ENCODE measurements around the gene ALG9.
"Not testable (repeated sequence)": the region's sequence is repeated elsewhere in the genome, so short reads cannot be mapped to it uniquely, and the experiment has no call there.

Gene ALG9

DNA sequence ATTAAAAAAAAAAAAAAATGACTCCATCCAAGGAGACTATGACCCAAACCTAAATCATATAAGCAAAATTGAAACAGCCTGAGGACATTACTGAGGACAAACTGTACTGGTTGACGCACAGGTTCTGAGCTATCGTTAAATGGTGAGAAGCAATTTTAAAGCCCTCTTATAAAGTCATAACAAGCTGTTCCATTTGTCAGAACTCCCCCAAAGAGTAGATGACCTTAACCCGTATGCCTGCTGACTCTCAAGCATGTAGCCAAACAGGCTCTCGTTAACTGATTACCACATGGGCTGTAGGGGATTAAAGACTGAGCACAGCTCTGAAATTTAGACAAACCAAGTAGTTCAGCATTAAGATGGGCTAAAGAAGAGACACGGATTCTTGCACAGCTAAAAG, 38.0 kb upstream of the ALG9 start:
- no peak overlapping the region for H3K4me3 Mint-ChIP-seq
- CTCF ChIA-PET: no interaction called here

DNA sequence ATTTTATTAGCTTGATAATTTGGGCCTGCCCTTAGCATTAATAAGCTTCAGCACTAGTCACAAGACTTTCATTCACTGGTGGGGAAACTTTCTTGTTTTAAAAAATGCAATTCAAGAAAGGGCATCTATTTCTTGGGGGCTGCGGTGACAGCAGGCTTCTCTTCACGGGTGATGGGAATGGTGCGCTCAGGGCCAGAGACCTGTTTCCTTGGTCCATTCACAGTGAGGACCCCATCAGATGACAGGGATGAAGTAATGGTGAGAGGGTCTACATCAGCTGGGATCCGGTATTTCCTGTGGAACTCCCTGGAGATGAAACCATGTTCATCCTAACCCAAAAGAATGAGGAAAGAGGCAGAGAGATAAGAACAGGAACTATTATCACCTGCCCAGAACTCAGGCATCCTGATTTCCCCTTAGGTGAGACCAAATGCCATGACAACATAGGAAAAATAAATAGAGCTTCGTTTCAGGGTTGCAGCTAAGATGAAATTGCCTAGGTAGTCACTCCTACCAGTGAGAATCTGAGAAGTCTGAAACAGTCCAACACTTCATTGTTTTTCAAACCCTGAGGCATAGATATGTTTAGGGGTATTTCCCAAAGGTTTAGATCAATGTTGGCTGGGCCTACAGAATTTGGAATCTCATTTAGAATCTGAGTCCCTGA, 37.4 kb upstream of the ALG9 start:
- H3K4me3 Mint-ChIP-seq: no peak overlapping the region
- CTCF ChIA-PET: interaction anchor here (1.3 kb wide), 1 partner anchor 18 kb away, joined by 4 read pairs; no protein-coding TSS in a partner anchor
- peaks cover 57% of the 10 kb centered on the region for H3K27me3 Mint-ChIP-seq
- H3K27ac Mint-ChIP-seq: no peak overlapping the region
- H3K4me1 Mint-ChIP-seq: no peaks in the 10 kb centered on the region
- DNase-seq: no peak
- H3K9me3 Mint-ChIP-seq: no peaks in the 10 kb centered on the region
- no peaks in the 10 kb centered on the region for H3K36me3 Mint-ChIP-seq

More for the DNA sequence above, 38.0 kb upstream of the ALG9 start:
- Mint-ChIP-seq H3K9me3 (no peaks in the 10 kb centered on the region), H3K27ac (no peak overlapping the region), H3K4me1 (no peaks in the 10 kb centered on the region), H3K36me3 (no peaks in the 10 kb centered on the region), H3K27me3 (peaks cover 63% of the 10 kb centered on the region)
- no peak for DNase-seq

GRCh38 chr11:111906680-111907079, 35.3 kb upstream of the ALG9 start:
- Mint-ChIP-seq H3K4me1 (no peaks in the 10 kb centered on the region), H3K27me3 (peaks cover 36% of the 10 kb centered on the region), H3K4me3 (no peak overlapping the region), H3K27ac (no peak overlapping the region), H3K36me3 (no peaks in the 10 kb centered on the region), H3K9me3 (no peaks in the 10 kb centered on the region)
- CTCF ChIA-PET: no interaction called here
- DNase-seq: no peak

GRCh38 chr11:111905411-111905810, 34.0 kb upstream of the ALG9 start:
- H3K27ac Mint-ChIP-seq: no peak overlapping the region
- no peak overlapping the region for H3K4me3 Mint-ChIP-seq
- CTCF ChIA-PET: no interaction called here
- H3K4me1 Mint-ChIP-seq: no peaks in the 10 kb centered on the region
- DNase-seq: no peak
- no peaks in the 10 kb centered on the region for H3K9me3 Mint-ChIP-seq
- peaks cover 23% of the 10 kb centered on the region for H3K27me3 Mint-ChIP-seq
- H3K36me3 Mint-ChIP-seq: no peaks in the 10 kb centered on the region

GRCh38 chr11:111886844-111887243, 15.5 kb upstream of the ALG9 start:
- Mint-ChIP-seq H3K27me3 (no peaks in the 10 kb centered on the region), H3K4me1 (no peaks in the 10 kb centered on the region), H3K27ac (no peak overlapping the region), H3K4me3 (no peak overlapping the region), H3K36me3 (no peaks in the 10 kb centered on the region), H3K9me3 (no peaks in the 10 kb centered on the region)
- no peak for DNase-seq
- CTCF ChIA-PET: no interaction called here

DNA sequence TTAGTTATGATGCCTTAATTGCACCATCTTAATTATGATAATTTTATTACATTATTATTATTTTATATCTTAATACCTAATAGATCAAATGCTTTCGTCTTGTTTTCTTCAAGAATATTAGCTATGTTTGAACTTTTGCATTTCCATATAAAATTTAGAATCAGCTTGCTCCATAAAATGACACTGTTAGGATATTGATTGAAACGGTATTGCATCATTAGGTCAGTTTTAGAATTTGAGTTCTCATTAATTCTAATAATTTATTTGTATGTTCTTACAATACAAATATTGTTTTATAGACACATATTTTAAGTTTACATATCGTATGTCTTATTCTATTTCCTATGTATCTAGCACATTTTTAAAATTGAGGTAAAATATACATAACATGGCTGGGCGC, 14.7 kb upstream of the ALG9 start:
- no peaks in the 10 kb centered on the region for H3K9me3 Mint-ChIP-seq
- CTCF ChIA-PET: interaction anchor here (1.0 kb wide), 1 partner anchor 95 kb away, joined by 3 read pairs; no protein-coding TSS in a partner anchor
- H3K27me3 Mint-ChIP-seq: no peaks in the 10 kb centered on the region
- no peak overlapping the region for H3K4me3 Mint-ChIP-seq
- DNase-seq: no peak
- no peak overlapping the region for H3K27ac Mint-ChIP-seq
- no peaks in the 10 kb centered on the region for H3K36me3 Mint-ChIP-seq
- peaks cover 3% of the 10 kb centered on the region for H3K4me1 Mint-ChIP-seq

DNA sequence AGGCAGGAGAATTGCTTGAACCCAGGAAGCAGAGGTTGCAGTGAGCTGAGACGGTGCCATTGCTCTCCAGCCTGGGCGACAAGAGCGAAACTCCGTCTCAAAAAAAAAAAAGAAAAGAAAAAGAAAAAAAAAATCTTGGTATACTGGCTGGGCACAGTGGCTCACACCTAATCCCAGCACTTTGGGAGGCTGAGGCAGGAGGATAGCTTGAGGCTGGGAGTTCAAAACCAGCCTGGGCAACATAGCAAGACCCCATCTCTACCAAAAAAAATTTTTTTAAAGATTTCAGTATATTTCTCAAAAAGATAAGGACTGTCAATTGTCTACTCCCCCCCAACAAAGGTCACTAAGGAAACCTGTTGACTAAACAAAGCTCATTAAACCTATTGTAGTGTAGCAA, 13.7 kb upstream of the ALG9 start:
- not testable (repeated sequence) for H3K4me3 Mint-ChIP-seq, H3K27me3 Mint-ChIP-seq, H3K9me3 Mint-ChIP-seq, H3K27ac Mint-ChIP-seq, H3K36me3 Mint-ChIP-seq, DNase-seq
- CTCF ChIA-PET: interaction anchor here (1.0 kb wide), 1 partner anchor 96 kb away, joined by 3 read pairs; no protein-coding TSS in a partner anchor
- peaks cover 11% of the 10 kb centered on the region for H3K4me1 Mint-ChIP-seq

GRCh38 chr11:111882202-111882601, 10.8 kb upstream of the ALG9 start:
- H3K4me3 Mint-ChIP-seq: no peak overlapping the region
- CTCF ChIA-PET: interaction anchor here (0.7 to 3.4 kb wide), 2 partner anchors 9 to 11 kb away, joined by 3 to 18 read pairs; partner anchors contain the start of gene ALG9
- H3K27me3 Mint-ChIP-seq: no peaks in the 10 kb centered on the region
- no peak overlapping the region for H3K27ac Mint-ChIP-seq
- DNase-seq: no peak
- H3K4me1 Mint-ChIP-seq: peaks cover 24% of the 10 kb centered on the region
- H3K9me3 Mint-ChIP-seq: no peaks in the 10 kb centered on the region
- H3K36me3 Mint-ChIP-seq: peaks cover 5% of the 10 kb centered on the region

DNA sequence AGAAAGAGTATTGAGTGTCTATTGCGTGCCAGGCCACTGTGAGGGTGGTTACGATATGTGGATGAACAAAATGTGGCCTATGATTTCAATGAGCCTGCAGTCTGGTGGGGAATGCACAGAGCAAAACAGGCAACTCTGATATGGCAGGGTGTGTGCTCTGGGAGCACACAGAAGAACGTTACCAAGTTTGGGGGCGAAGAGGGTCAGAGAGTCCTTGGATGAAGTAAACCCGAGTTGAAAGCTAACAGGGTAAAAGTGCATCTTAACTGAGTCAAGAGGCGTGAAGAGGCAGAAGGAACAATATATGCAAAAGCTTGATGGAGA, 8.2 kb upstream of the ALG9 start:
- H3K36me3 Mint-ChIP-seq: peaks cover 10% of the 10 kb centered on the region
- H3K4me1 Mint-ChIP-seq: peaks cover 26% of the 10 kb centered on the region
- no peaks in the 10 kb centered on the region for H3K27me3 Mint-ChIP-seq
- peak overlapping the region; percentile 83 for H3K4me3 Mint-ChIP-seq
- no peaks in the 10 kb centered on the region for H3K9me3 Mint-ChIP-seq
- CTCF ChIA-PET: interaction anchor here (0.7 to 3.4 kb wide), 3 partner anchors 8 to 104 kb away, joined by 3 to 18 read pairs (median 5); partner anchors contain the start of gene ALG9
- DNase-seq: no peak
- H3K27ac Mint-ChIP-seq: peak overlapping the region; percentile 96

- H3K4me1 Mint-ChIP-seq: peaks cover 26% of the 10 kb centered on the region
- H3K36me3 Mint-ChIP-seq: peaks cover 12% of the 10 kb centered on the region
- no peaks in the 10 kb centered on the region for H3K9me3 Mint-ChIP-seq
- DNase-seq: peak; percentile 97
- CTCF ChIA-PET: interaction anchor here (1.1 to 3.4 kb wide), 5 partner anchors 8 to 103 kb away, joined by 4 to 18 read pairs (median 5); partner anchors contain the start of gene ALG9
- no peaks in the 10 kb centered on the region for H3K27me3 Mint-ChIP-seq
- H3K4me3 Mint-ChIP-seq: peak within 1 kb of the TSS; percentile 83
- H3K27ac Mint-ChIP-seq: peak within 1 kb of the TSS; percentile 96
Measured at GRCh38 chr11:111878849-111879636, 7.7 kb upstream of the ALG9 start, which contains the start of the genes CFAP68 and FDXACB1. Gene CFAP68, plus strand, starts transcription at chr11:111879541. Its CDS starts 20 bp downstream, at chr11:111879561. Gene FDXACB1, minus strand, starts transcription at chr11:111879165. Its CDS starts 33 bp downstream, at chr11:111879132.

DNA sequence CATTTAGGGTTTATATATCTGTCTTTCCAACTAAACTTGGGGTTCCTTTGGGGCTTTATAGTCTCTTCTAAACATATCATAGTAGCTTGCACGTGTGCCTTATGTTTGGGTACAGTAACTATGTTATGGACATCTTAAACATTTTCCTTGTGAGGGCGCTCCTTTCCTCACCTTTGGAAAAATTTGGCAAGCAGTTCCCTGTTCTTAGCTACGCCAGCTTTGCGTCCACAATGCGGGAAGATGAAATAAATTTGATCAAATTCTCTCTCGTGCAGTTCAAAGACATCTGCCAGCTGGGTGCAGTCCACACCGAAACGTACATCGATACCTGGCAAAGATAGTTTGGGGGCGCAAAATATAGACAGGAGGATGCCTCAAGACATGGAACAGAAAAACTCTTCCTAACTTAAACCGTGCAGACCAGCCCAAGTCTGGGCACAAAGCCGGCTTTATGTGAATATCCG, 7.0 kb upstream of the ALG9 start:
- Mint-ChIP-seq H3K36me3 (peaks cover 12% of the 10 kb centered on the region), H3K4me1 (peaks cover 26% of the 10 kb centered on the region), H3K4me3 (peak overlapping the region; percentile 83), H3K9me3 (no peaks in the 10 kb centered on the region), H3K27me3 (no peaks in the 10 kb centered on the region), H3K27ac (peak overlapping the region; percentile 96)
- DNase-seq: no peak
- CTCF ChIA-PET: interaction anchor here (0.8 to 3.2 kb wide), 5 partner anchors 54 to 147 kb away, joined by 4 to 16 read pairs (median 4); no protein-coding TSS in a partner anchor

DNA sequence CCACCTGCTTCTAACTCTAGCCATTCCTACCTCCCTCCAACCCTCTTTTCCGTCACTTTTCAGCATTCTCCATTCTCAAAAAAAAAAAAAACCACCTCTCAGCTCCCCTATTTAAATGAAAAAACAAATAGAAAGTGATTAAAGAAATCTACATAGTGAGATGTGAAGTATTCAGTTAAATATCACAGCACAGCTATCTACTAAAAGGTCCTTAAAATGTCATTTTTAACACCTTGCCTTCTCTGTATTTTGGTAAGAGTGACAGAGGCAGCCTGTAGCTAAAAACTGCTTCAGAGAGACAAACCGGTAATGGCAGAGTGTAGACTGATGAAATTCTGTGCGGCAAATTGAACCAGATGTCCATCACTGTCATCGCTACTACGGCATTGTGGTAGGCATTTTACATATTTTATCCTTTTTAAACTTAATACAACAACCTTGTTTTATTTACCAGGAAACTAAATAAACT, 346 bp upstream of the ALG9 start:
- no peak for DNase-seq
- Mint-ChIP-seq H3K27me3 (no peaks in the 10 kb centered on the region), H3K27ac (peak overlapping the region; percentile 92), H3K36me3 (peaks cover 30% of the 10 kb centered on the region), H3K4me3 (peak overlapping the region; percentile 91), H3K4me1 (peaks cover 23% of the 10 kb centered on the region), H3K9me3 (no peaks in the 10 kb centered on the region)
- CTCF ChIA-PET: interaction anchor here (0.6 to 2.7 kb wide), 7 partner anchors 9 to 409 kb away, joined by 3 to 18 read pairs (median 4); partner anchors contain the start of gene CFAP68

DNA sequence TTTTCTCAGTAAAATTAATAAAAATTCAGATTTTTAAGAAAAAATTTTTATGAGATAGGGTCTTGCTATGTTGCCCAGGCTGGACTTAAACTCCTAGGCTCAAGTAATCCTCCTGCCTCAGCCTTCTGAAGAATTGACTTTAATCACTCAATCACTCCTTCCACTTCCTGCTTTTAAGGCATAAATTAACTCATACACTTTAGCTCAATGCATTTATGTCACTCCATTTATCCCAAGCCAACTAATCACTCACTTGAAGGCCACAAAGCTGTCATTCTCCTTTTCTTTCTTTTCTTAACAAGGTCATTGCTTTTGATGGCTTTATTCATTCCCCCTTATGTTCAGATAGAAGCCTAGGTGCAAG, 877 bp downstream of the ALG9 start:
- no peaks in the 10 kb centered on the region for H3K9me3 Mint-ChIP-seq
- peak overlapping the region; percentile 91 for H3K4me3 Mint-ChIP-seq
- peaks cover 36% of the 10 kb centered on the region for H3K36me3 Mint-ChIP-seq
- peak overlapping the region; percentile 92 for H3K27ac Mint-ChIP-seq
- DNase-seq: no peak
- peaks cover 23% of the 10 kb centered on the region for H3K4me1 Mint-ChIP-seq
- H3K27me3 Mint-ChIP-seq: no peaks in the 10 kb centered on the region
- CTCF ChIA-PET: interaction anchor here (0.7 to 2.7 kb wide), 9 partner anchors 11 to 415 kb away, joined by 3 to 18 read pairs (median 4); partner anchors contain the start of gene CFAP68

GRCh38 chr11:111870113-111870512, 1.3 kb downstream of the ALG9 start:
- Mint-ChIP-seq H3K4me3 (peak overlapping the region; percentile 46), H3K4me1 (peaks cover 23% of the 10 kb centered on the region), H3K27ac (no peak overlapping the region), H3K27me3 (no peaks in the 10 kb centered on the region), H3K9me3 (no peaks in the 10 kb centered on the region), H3K36me3 (peaks cover 40% of the 10 kb centered on the region)
- CTCF ChIA-PET: interaction anchor here (1.1 to 2.7 kb wide), 5 partner anchors 11 to 61 kb away, joined by 3 to 18 read pairs (median 8); partner anchors contain the start of gene CFAP68
- DNase-seq: no peak
